Retinal pigment epithelial cell (primary cell): ENCODE measurements around the gene MOV10L1.

Experiments
- DNase-seq: peaks from one replicate; pipeline ENCODE4 v3.0.0-alpha.2; 2010; ENCODE audit warnings: low read depth
- H3K4me3 ChIP-seq: 2 replicates; pipeline ENCODE4 v1.5.1; 2011; ENCODE audit warnings: mild to moderate bottlenecking, low read length, control low read depth, moderate library complexity
- CTCF ChIP-seq: conservative IDR thresholded peaks from 2 replicates; pipeline ENCODE4 v1.5.1; 2011; ENCODE audit warnings: low read depth, low read length, control low read depth, inconsistent platforms

MOV10L1 gene

GRCh38 chr22:50199251-50199721, 109.5 kb downstream of the MOV10L1 start:
- no peak for DNase-seq
- TF ChIP-seq CTCF = no peak
- H3K4me3 ChIP-seq = no peak overlapping the region

- TF ChIP-seq CTCF = no peak
Measured at GRCh38 chr22:50199829-50200460, 110.1 kb downstream of the MOV10L1 start.

GRCh38 chr22:50200461-50201190, 110.8 kb downstream of the MOV10L1 start, which contains the start of gene SELENOO:
SELENOO (plus strand) TSS chr22:50201011; CDS start chr22:50201037, 26 bp downstream.
- DNase-seq = peak; percentile 42
- no peak for TF ChIP-seq CTCF
- H3K4me3 ChIP-seq = peak within 1 kb of the TSS; percentile 65

More at GRCh38 chr22:50199829-50200460, 110.1 kb downstream of the MOV10L1 start:
- H3K4me3 ChIP-seq = peak overlapping the region; percentile 55
- DNase-seq = no peak

- DNase-seq = no peak
- no peak for TF ChIP-seq CTCF
- peak overlapping the region; percentile 65 for H3K4me3 ChIP-seq
Measured at GRCh38 chr22:50201191-50202129, 111.7 kb downstream of the MOV10L1 start.

GRCh38 chr22:50202130-50202666, 112.4 kb downstream of the MOV10L1 start:
- peak overlapping the region; percentile 65 for H3K4me3 ChIP-seq
- no peak for TF ChIP-seq CTCF
- no peak for DNase-seq

- no peak overlapping the region for H3K4me3 ChIP-seq
- DNase-seq = no peak
- TF ChIP-seq CTCF = no peak
Measured at GRCh38 chr22:50203288-50203687, 113.5 kb downstream of the MOV10L1 start.
